Heart left ventricle (tissue), 16 donors: ENCODE measurements around the gene C2CD3. TPM values are rescaled to one million over a fixed set of nuclear protein-coding genes. Genes with fewer than 3 reads are reported as not detected.

Experiments
- ATAC-seq, 4 donors: fragments of 200-7000 bp; cut with Tn5 transposase; one replicate each; pipeline ENCODE4 v1.9.1; 2020 to 2022; ENCODE audit warnings: moderate library complexity in 4 of 4, mild to moderate bottlenecking in 3 of 4, moderate number of reproducible peaks in 1 of 4
- DNase-seq, 5 donors: peaks; one replicate each; pipeline ENCODE4 v3.0.0-alpha.2; 2020
- H3K27ac ChIP-seq, 12 donors: fragments of 200-600 bp; sonication (generic) in 4 of 12; one replicate each; pipeline versions ENCODE4 v1.5.0 to v1.8.0; 2016 to 2022; ENCODE audit warnings: mild to moderate bottlenecking in 2 of 12
- H3K27me3 ChIP-seq, 9 donors: fragments of 200-600 bp; sonication (generic) in 2 of 9; one replicate each; pipeline versions ENCODE4 v1.5.1 to v1.8.0; 2016 to 2022; ENCODE audit warnings: mild to moderate bottlenecking in 3 of 9
- H3K36me3 ChIP-seq, 9 donors: fragments of 200-600 bp; sonication (generic) in 2 of 9; one replicate each; pipeline versions ENCODE4 v1.5.0 to v1.8.0; 2018 to 2022; ENCODE audit warnings: mild to moderate bottlenecking in 2 of 9
- H3K4me1 ChIP-seq, 12 donors: fragments of 200-600 bp; sonication (generic) in 4 of 12; one replicate each; pipeline versions ENCODE4 v1.5.0 to v1.8.0; 2016 to 2022; ENCODE audit warnings: mild to moderate bottlenecking in 3 of 12
- H3K4me3 ChIP-seq, 12 donors: fragments of 200-600 bp; sonication (generic) in 4 of 12; one replicate each; pipeline versions ENCODE4 v1.5.0 to v1.8.0; 2017 to 2022; ENCODE audit warnings: mild to moderate bottlenecking in 9 of 12, moderate library complexity in 4 of 12
- H3K9me3 ChIP-seq, 12 donors: fragments of 200-600 bp; sonication (generic) in 4 of 12; one replicate each; pipeline versions ENCODE4 v1.5.0 to v1.8.0; 2016 to 2022; ENCODE audit warnings: mild to moderate bottlenecking in 1 of 12
- CTCF ChIP-seq, 12 donors: fragments of 200-600 bp; sonication (generic) in 4 of 12; IDR thresholded peaks; one replicate each; pipeline versions ENCODE4 v1.5.0 to v1.8.0; 2018 to 2022; ENCODE audit warnings: antibody characterized with exemption in 12 of 12, mild to moderate bottlenecking in 5 of 12
- POLR2A ChIP-seq, 2 donors: fragments of 450-650 bp; IDR thresholded peaks; one replicate each; pipeline ENCODE4 v1.6.1; 2017; ENCODE audit warnings: antibody characterized with exemption in 2 of 2, mild to moderate bottlenecking in 2 of 2, moderate library complexity in 2 of 2
- WGBS, 4 donors: extraction: QIAGEN DNeasy Blood & Tissue Kit in 2 of 4; methylation state at CpG; one replicate each; pipeline versions ENCODE4 v1.1.5 to v1.1.7; 2013 to 2018; 5-methylcytosine and 5-hydroxymethylcytosine counted together
- intact Hi-C, 10 donors: fragments of 100-400 bp; cut with DNase I; formaldehyde crosslinking; loops; one replicate each; pipeline versions ENCODE4 v1.11.1 to v1.14.2; 2022
- polyA plus RNA-seq, 2 donors: library from polyadenylated mRNA; stranded (reverse); fragments of 200-250 nt; gene quantifications; one replicate each; pipeline ENCODE4 v1.2.3, GENCODE V29; 2013
- total RNA-seq, 9 donors: library from RNA; depleted of rRNA in 2 of 9; stranded (reverse); fragments of >200 nt in 2 of 9; fragmentation: NEBNext Ultra II Directional in 3 of 9; extraction: Animal tissue kit (Norgen Biotek cat#: 25700) in 3 of 9; gene quantifications; one replicate each; pipeline versions ENCODE4 v1.1.0 to v1.2.4, GENCODE V29; 2016 to 2023
- donor health status: ischemic (EF 13 %, LVEDD 7.1; RV severe dilation, severe dysfunction).
- donor health status: healthy with polysubstance abuse.
- donor health status: DM: no; HTN: yes; CAD: no.
- donor health status: DM: no; HTN: no; CAD: no.
- donor health status: ischemic (EF 25% LVEDD 6.9; RV normal size, moderate dysfunction).
- donor health status: ischemic (EF 25% LVEDD 5.7; RV mildly dilated, moderate dysfunction).
- donor health status: healthy.
- donor health status: DM: yes; HTN: yes; CAD: no.
- donor health status: ischemic (EF 35%, LVEDD 5.7; RV mildly dilated, moderate dysfunction).
- donor health status: nonischemic (EF 11% LVEDD 7.7; RV severe dilation, severe dysfunction).
- donor health status: DM: yes; HTN: yes; CAD: no.
- donor health status: PGD.
- donor health status: ischemic (EF 29% LVEDD 5.4; RV normal size, mild dysfunction).
- donor health status: nonischemic (EF 23%, LVEDD 6.1; RV moderate dilation, normal function).

The C2CD3 gene
- total and polyA plus RNA-seq, 11 donors: 6.5 to 18.7 (median 12.5) TPM

DNA sequence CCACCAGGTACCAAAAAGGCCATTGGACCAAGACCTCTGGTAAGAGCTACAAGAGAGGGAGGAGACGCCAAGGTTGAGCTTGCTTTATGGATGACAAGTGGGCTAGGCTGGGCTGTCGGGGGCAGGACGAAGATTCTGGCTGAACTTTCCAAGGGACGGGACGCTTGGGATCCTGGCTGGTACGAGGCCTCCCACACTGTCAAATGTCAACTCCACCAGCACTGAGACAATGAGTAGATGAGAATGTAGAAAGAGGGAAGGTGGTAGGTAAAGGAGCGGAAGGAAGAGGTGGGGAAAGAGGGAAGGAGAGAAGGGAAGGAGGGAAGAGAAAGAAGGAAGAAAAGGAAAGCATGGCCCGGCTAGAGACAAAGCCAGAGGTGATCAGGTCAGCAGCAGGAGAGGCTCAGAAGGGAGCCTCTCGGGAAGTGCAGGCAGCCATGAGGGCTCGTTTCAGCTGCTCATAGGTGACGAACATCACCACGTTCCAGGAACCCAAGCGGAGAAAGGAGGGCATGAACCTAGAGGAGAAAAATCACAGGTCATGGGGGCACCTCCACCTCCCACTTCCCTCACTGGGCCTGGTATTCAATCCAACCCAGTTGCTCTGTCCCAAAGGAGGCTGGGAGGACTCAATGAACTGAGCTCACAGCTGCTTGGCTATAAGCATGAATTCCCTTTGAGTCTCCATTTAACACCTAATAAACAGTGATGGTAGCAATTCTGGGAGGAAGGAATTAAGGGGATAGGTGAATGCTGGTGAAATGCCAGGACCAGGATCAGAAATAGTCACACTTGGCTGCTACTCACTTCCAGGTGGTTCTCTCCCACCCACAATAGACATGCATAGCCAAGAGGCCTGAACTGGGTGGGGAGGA lies 196.0 kb downstream of the C2CD3 start:
- no peak for DNase-seq
- intact Hi-C loops: no loop called here

DNA sequence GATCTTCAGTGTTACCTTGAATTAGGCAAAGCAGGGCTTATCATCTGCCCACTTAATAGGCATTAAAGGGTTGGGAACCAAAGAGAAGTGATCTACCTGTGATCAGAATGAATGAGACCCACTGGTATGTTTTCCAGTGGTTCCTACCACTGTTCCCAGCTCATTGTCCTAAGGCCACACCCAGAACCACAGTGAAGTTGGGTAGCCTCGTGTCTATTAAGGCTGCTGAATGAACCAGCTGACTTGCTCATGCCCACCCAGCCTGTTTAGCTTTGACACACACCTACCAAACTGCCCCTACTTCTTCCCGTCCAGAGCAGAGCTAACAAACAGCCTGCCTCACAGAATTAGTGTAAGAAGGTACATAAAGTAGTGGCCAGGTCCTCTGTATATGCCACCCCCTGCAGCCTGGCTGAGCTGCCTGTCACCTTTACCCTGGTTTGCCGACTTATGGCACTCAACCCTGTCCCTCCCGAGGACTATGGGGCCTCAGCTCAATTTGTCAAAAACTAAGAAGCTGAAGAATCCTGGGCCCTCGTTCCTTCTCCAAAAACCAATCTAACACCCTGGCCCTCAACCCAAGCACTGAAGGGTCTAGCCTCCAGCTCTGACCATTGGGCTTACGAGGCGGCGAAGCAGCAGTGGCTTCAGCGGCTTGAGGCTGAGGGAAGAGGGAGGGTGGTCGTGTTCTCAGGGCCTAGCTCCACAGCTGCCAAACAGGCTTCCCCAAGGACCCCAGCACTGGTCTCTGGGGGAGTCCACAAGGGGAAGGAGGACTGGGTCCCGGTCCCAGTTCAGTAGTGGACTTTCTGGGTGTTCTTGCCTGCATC lies 198.0 kb downstream of the C2CD3 start:
- ATAC-seq (peak in 2 of 4 donors; percentile 16), DNase-seq (no peak)
- Histone ChIP-seq H3K27ac (peak overlapping the region in 1 of 12 donors; percentile 58), H3K36me3 (peaks cover 0 to 36% (median 9%) of the 10 kb centered on the region in 9 donors), H3K4me3 (no peak overlapping the region), H3K27me3 (no peaks in the 10 kb centered on the region), H3K9me3 (no peaks in the 10 kb centered on the region), H3K4me1 (peaks cover 0 to 46% (median 6%) of the 10 kb centered on the region in 12 donors)
- WGBS, 4 donors: 83 to 91% (median 86%) methylated on average over 11 of the region's 11 CpGs
- TF ChIP-seq CTCF (IDR thresholded peaks at IDR 0.05) (no peak), POLR2A (IDR thresholded peaks at IDR 0.05) (no peak)
- intact Hi-C loops: no loop called here

More for the DNA sequence above, 196.0 kb downstream of the C2CD3 start:
- no peaks in the 10 kb centered on the region for H3K27me3 ChIP-seq
- no peak for TF ChIP-seq POLR2A (IDR thresholded peaks at IDR 0.05)
- no peak for TF ChIP-seq CTCF (IDR thresholded peaks at IDR 0.05)
- no peak overlapping the region for H3K4me3 ChIP-seq
- WGBS, 4 donors: 92 to 95% (median 93%) methylated on average over 13 of the region's 13 CpGs
- ATAC-seq: no peak
- peaks cover 0 to 56% (median 15%) of the 10 kb centered on the region in 9 donors for H3K36me3 ChIP-seq
- peaks cover 0 to 66% (median 6%) of the 10 kb centered on the region in 12 donors for H3K4me1 ChIP-seq
- no peaks in the 10 kb centered on the region for H3K9me3 ChIP-seq
- peak overlapping the region in 2 of 12 donors; percentile 34 to 58 for H3K27ac ChIP-seq

GRCh38 chr11:73972187-73972586 lies 198.6 kb downstream of the C2CD3 start:
- H3K4me1 ChIP-seq: peaks cover 0 to 40% (median 6%) of the 10 kb centered on the region in 12 donors
- H3K4me3 ChIP-seq: no peak overlapping the region
- ATAC-seq (no peak), DNase-seq (no peak)
- TF ChIP-seq POLR2A (IDR thresholded peaks at IDR 0.05) (no peak), CTCF (IDR thresholded peaks at IDR 0.05) (no peak)
- no peaks in the 10 kb centered on the region for H3K9me3 ChIP-seq
- H3K27ac ChIP-seq: peak overlapping the region in 1 of 12 donors; percentile 32
- intact Hi-C loops: no loop called here
- 83 to 100% (median 92%) methylated on average over 1 of the region's 1 CpG for WGBS, 4 donors
- peaks cover 0 to 30% (median 7%) of the 10 kb centered on the region in 9 donors for H3K36me3 ChIP-seq
- no peaks in the 10 kb centered on the region for H3K27me3 ChIP-seq
